CD4-positive, alpha-beta T cell (primary cell): ENCODE data around the gene AGPAT4. TPM values are rescaled to one million over a fixed set of nuclear protein-coding genes. Genes with fewer than 3 reads are reported as not detected.

Experiments
- ATAC-seq: fragments of 200-7000 bp; cut with Tn5 transposase; one replicate; pipeline ENCODE4 v1.10.0; 2022; ENCODE audit warnings: mild to moderate bottlenecking; ENCODE audit not compliant: poor library complexity
- CTCF ChIA-PET: fragments of 350-600 bp; sonication (Branson Sonifier 250); formaldehyde crosslinking; loops from one replicate; lab custom pipeline; 2021; ENCODE audit warnings: antibody characterized with exemption, inconsistent platforms; lab: Charles Lee
- POLR2A ChIA-PET: fragments of 350-600 bp; sonication (Branson Sonifier 250); formaldehyde crosslinking; loops from one replicate; lab custom pipeline; 2021; ENCODE audit warnings: antibody characterized with exemption, inconsistent platforms; lab: Charles Lee
- DNase-seq, 14 experiments: peaks; one replicate each; pipeline ENCODE4 v3.0.0-alpha.2; 2013 to 2020; ENCODE audit warnings: mixed read lengths in 2 of 14
- H3K27ac ChIP-seq, 2 donors: one replicate each; pipeline versions ENCODE4 v1.5.1 to v1.7.0; 2013; ENCODE audit warnings: low read length in 2 of 2, low read depth in 1 of 2, mild to moderate bottlenecking in 1 of 2
- H3K27me3 ChIP-seq, 2 experiments: 1 replicate in 1 of 2; 2 replicates in 1 of 2; pipeline versions ENCODE4 v1.6.1 to v1.7.0; 2013; ENCODE audit warnings: low read length in 2 of 2, control low read depth in 1 of 2, mild to moderate bottlenecking in 1 of 2, moderate library complexity in 1 of 2; ENCODE audit not compliant: insufficient read depth in 2 of 2, control insufficient read depth in 1 of 2
- H3K36me3 ChIP-seq: one replicate; pipeline ENCODE4 v1.6.1; 2013; ENCODE audit warnings: low read length, control low read depth; ENCODE audit not compliant: insufficient read depth
- H3K4me1 ChIP-seq: one replicate; pipeline ENCODE4 v1.6.1; 2013; ENCODE audit warnings: low read length, control low read depth; ENCODE audit not compliant: insufficient read depth
- H3K4me3 ChIP-seq: one replicate; pipeline ENCODE4 v1.5.1; 2013; ENCODE audit warnings: mild to moderate bottlenecking, low read length, moderate library complexity
- H3K9me3 ChIP-seq, 2 experiments: 1 replicate in 1 of 2; 2 replicates in 1 of 2; pipeline versions ENCODE4 v1.6.1 to v1.7.0; 2013; ENCODE audit warnings: low read length in 2 of 2, mild to moderate bottlenecking in 2 of 2, control low read depth in 1 of 2, moderate library complexity in 1 of 2; ENCODE audit not compliant: control insufficient read depth in 1 of 2, insufficient read depth in 1 of 2
- H3K27ac Mint-ChIP-seq: one replicate; pipeline ENCODE4 v1.8.0; 2020; ENCODE audit warnings: mixed read lengths
- H3K27me3 Mint-ChIP-seq: one replicate; pipeline ENCODE4 v1.8.0; 2021; ENCODE audit warnings: mixed read lengths
- H3K36me3 Mint-ChIP-seq: one replicate; pipeline ENCODE4 v1.8.0; 2021; ENCODE audit warnings: low read depth, mixed read lengths
- H3K4me1 Mint-ChIP-seq: one replicate; pipeline ENCODE4 v1.8.0; 2021; ENCODE audit warnings: low read depth, mixed read lengths
- H3K4me3 Mint-ChIP-seq: one replicate; pipeline ENCODE4 v1.8.0; 2020; ENCODE audit warnings: mild to moderate bottlenecking, mixed read lengths
- H3K9me3 Mint-ChIP-seq: one replicate; pipeline ENCODE4 v1.8.0; 2020; ENCODE audit warnings: mixed read lengths
- CTCF ChIP-seq: fragments of 200-600 bp; IDR thresholded peaks from one replicate; pipeline ENCODE4 v1.8.0; 2022; ENCODE audit warnings: antibody characterized with exemption, mild to moderate bottlenecking
- intact Hi-C, 2 experiments: fragments of 100-400 bp; cut with DNase I in 1 of 2; cut with micrococcal nuclease in 1 of 2; formaldehyde crosslinking; loops; one replicate each; pipeline versions ENCODE4 v1.15.1 to v1.9.0; 2023 to 2025; cut with DNase I, micrococcal nuclease
- total RNA-seq, 174 experiments: library from RNA in 2 of 174; stranded (reverse) in 2 of 174; gene quantifications; one replicate each; pipeline ENCODE4 v1.2.3 and lab custom pipeline; 2021 to 2026

The AGPAT4 gene
- total RNA-seq, 2 experiments from 2014 or later = 2.8 to 4.8 TPM

DNA sequence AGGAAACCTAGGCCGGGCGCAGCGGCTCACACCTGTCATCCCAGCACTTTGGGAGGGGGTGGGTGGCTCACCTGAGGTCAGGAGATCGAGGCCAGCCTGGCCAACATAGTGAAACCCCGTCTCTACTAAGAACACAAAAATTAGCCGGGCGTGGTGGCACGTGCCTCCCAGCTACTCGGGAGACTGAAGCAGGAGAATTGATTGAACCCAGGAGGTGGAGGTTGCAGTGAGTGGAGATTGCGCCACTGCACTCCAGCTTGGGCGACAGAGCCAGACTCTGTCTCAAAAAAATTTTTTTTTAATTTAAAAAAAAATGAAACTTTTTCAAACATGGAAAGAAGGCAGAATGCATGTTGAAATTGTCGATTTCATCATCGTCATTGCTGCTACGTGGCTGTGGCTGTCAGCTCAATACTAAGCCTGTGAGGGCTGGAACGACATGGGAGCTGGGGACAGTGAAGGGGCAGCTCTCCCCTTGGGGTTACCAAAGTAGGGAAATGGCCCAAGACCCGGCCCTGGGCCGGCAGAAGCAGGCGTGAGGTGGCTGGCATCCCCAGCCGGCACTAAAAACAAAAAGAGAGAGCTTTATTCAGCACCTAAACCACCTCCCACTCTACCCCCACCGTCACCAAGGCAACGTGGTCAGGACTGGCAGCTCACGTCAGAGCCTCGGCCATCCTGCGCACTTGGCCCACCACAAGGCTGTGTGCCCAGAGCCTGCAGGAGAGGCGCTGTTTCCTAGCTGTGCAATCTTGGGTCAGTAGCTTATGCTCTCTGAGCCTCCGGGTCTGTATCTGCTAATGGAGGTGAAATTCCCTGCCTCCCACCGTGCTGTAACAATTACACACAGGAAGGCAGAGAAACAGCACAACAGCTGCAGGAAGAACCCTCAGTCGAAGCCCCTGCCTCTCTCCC is 30.8 kb downstream of the AGPAT4 start:
- POLR2A ChIA-PET = no interaction called here
- CTCF ChIA-PET = no interaction called here
- TF ChIP-seq CTCF = no peak
- H3K4me1 ChIP-seq = no peaks in the 10 kb centered on the region
- no peaks in the 10 kb centered on the region for H3K27me3 Mint-ChIP-seq
- H3K9me3 ChIP-seq = no peaks in the 10 kb centered on the region
- H3K27ac ChIP-seq = no peak overlapping the region
- intact Hi-C loops = no loop called here
- DNase-seq (peak in 5 of 14 experiments; percentile 10 to 77 (median 59)), ATAC-seq (peak; percentile 54)
- H3K36me3 Mint-ChIP-seq = no peaks in the 10 kb centered on the region
- H3K4me1 Mint-ChIP-seq = peaks cover 6% of the 10 kb centered on the region
- no peak overlapping the region for H3K4me3 Mint-ChIP-seq
- no peaks in the 10 kb centered on the region for H3K36me3 ChIP-seq
- no peak overlapping the region for H3K4me3 ChIP-seq
- no peaks in the 10 kb centered on the region for H3K27me3 ChIP-seq
- H3K27ac Mint-ChIP-seq = no peak overlapping the region
- H3K9me3 Mint-ChIP-seq = no peaks in the 10 kb centered on the region

DNA sequence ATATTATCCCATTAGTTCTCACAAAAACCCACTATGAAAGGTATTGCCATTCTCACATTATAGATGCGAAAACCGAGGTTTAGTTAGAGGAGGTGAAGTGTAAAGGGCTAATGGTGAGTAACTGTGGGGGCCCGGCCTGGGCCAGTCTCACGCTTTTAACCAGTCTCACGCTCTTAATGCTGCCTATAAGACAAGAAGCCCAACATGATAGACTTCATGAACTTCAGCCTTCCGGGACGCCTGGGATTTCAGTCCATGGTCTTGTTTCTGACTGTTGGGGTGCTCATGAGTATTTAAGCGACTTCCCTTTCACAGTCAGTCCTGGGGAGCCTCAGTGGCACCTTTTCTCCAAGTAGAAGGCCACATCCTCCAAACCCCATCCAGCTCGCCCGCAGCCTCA is 31.7 kb downstream of the AGPAT4 start:
- ATAC-seq = no peak
- Mint-ChIP-seq H3K27me3 (no peaks in the 10 kb centered on the region), H3K4me3 (no peak overlapping the region), H3K4me1 (peaks cover 6% of the 10 kb centered on the region), H3K9me3 (no peaks in the 10 kb centered on the region), H3K27ac (no peak overlapping the region), H3K36me3 (no peaks in the 10 kb centered on the region)
- no peaks in the 10 kb centered on the region for H3K9me3 ChIP-seq
- ChIA-PET CTCF (no interaction called here), POLR2A (no interaction called here)
- H3K27ac ChIP-seq = no peak overlapping the region
- H3K4me3 ChIP-seq = no peak overlapping the region
- TF ChIP-seq CTCF = no peak
- intact Hi-C loops = no loop called here
- DNase-seq = peak in 2 of 14 experiments; percentile 4 to 39
- no peaks in the 10 kb centered on the region for H3K4me1 ChIP-seq
- no peaks in the 10 kb centered on the region for H3K36me3 ChIP-seq
- H3K27me3 ChIP-seq = no peaks in the 10 kb centered on the region

GRCh38 chr6:161239001-161239400 is 34.9 kb downstream of the AGPAT4 start:
- H3K27ac Mint-ChIP-seq = no peak overlapping the region

More at GRCh38 chr6:161239001-161239400, 34.9 kb downstream of the AGPAT4 start:
- Histone ChIP-seq H3K36me3 (no peaks in the 10 kb centered on the region), H3K27me3 (no peaks in the 10 kb centered on the region), H3K27ac (no peak overlapping the region), H3K4me1 (no peaks in the 10 kb centered on the region), H3K4me3 (no peak overlapping the region), H3K9me3 (no peaks in the 10 kb centered on the region)
- CTCF ChIA-PET = no interaction called here
- ATAC-seq = no peak
- H3K4me1 Mint-ChIP-seq = peaks cover 6% of the 10 kb centered on the region
- peak in 1 of 14 experiments; percentile 0 for DNase-seq
- no peak for TF ChIP-seq CTCF
- no peak overlapping the region for H3K4me3 Mint-ChIP-seq
- POLR2A ChIA-PET = no interaction called here
- no peaks in the 10 kb centered on the region for H3K27me3 Mint-ChIP-seq
- no peaks in the 10 kb centered on the region for H3K9me3 Mint-ChIP-seq
- H3K36me3 Mint-ChIP-seq = no peaks in the 10 kb centered on the region
- intact Hi-C loops = no loop called here
